Activated naive CD4-positive, alpha-beta T cell (primary cell): ENCODE results near the gene CEBPZOS.

Source experiments
- DNase-seq, 4 experiments: peaks; one replicate each; lab custom pipeline; 2025; lab: John Stamatoyannopoulos, UW

The CEBPZOS gene

DNA sequence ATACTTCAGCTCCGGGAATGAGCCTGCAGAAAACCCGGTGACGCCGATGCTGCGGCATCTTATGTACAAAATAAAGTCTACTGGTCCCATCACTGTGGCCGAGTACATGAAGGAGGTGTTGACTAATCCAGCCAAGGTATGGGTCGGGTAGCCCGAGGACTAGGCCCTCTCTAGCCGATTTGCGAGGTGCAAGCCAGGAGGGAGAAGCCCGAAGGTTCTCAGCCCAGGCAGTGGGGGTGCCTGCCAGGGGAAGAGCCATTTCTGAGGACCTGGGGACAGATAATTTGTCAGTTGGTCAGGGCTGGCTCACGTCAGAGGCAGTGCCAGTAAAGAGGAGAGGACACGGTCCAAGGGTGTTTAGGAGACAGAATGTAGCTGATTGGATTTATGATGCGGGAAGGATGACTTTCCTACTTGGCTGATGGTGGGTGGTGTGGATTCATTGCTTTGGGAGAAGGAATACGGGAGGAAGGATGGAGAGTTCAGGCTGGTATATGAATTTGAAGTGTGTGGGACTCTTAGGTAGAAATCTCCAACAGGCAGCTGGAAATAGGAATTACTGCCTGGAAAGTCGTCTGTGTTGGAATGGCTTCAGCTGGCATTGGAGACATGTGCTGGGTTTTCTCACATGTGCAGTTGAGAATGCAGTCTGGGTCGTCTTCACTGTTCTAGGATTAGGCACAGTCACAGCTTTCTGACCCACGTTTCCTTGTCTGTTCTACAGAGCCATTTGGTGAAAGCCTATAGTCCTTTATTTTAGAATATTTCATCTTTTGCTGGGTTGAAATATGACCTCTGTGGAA is 36.0 kb downstream of the CEBPZOS start:
- no peak for DNase-seq

- no peak for DNase-seq
Observed at GRCh38 chr2:37243435-37243834, 47.1 kb downstream of the CEBPZOS start.

DNA sequence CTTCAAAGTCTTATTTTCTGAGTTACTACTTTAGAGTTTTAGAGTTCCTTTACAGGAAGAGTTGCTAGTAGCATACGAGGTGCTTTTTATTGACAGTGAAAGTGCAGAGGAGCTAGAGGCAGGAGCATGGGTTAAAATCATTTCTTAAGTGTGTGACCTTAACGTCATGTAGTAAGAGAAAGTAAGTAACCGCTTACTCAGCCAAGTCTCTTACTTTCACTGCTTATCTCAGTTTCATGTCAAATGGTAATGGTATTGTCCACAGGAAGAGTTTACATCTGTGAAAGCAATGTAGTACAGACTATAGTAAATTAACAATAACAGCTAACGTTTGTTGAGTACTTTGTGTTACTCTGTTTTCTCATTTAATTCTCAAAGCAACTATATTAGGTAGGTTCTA is 47.7 kb downstream of the CEBPZOS start:
- DNase-seq, result no peak

DNA sequence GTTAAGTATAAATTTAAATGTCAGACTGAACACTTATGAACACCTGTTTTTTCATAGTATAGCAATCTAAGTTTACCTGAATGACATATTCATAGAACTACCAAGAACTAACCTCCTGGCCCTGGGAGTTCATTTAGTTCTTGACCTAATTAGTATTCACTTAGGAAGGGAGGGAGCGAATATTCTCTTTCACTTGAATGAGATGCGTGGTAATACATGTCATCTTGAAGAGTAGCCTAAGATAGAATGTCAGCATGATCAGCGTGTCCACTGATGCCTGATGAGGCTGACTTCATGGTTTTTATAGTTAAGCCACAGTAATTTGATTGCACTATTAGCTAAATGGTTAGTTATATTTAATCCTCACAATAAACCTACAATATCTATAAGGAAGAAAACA is 48.5 kb downstream of the CEBPZOS start:
- no peak for DNase-seq

DNA sequence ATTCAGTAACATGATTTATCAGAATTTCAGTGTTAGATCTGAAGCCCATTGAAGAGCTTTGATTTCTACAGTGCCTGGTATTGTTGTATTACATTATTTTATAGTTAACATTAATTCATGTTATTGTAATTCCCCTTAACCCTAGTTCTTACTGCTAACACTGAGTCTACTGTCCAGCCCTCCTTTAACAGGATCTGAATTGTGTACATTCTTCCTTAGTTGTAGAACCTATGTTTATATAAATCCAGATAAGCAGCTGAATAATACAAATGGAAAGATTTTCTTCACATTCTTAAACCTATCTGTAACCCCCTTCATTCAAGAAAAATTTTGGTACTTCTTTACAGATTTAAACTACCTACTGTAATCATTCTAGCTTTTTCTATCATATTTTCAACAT is 49.9 kb downstream of the CEBPZOS start:
- DNase-seq, result no peak

DNA sequence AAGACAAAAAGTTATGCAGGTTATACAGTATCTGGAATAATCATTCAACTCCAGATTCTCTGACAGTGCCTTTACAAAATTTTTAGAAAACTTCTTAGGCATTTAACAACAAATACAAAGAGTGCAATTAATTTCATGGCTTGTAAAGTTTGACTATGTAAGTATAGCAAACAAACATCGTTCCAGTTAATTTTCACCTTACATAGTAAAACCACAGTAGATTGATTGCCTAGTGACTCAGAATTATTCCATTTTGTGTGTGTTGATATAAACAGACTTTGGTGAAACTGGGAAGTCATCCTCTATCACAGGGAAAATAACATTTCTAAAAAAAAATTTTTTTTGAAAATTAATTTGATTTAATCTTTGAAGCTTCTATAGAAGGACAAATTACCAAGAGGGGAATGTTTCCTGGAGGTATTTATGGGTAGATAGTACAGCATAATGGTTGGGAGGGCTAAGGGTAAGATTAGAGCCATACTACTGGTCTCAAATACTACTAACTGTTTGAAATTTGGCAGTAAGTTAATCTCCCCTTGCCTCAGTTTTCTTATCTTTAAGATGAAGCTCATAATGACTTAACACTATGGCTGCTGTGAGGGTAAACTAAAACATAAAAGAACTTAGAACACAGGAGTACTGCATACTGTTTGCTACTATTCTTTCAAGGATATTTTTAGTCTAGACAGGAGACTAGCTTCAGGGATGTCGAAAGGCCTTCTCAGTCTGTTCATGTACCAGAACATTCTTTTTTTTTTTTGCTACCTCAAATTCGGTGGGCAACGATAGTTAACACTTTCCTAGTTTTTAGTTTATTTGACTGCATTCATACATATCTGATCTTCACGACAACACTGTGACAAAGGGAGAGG is 54.8 kb downstream of the CEBPZOS start:
- no peak for DNase-seq
